Breast epithelium (tissue), 4 donors: ENCODE results near the gene VSX1. TPM values are rescaled to one million over a fixed set of nuclear protein-coding genes. Genes with fewer than 3 reads are reported as not detected.

Source experiments
- DNase-seq, 2 donors: peaks; one replicate each; pipeline ENCODE4 v3.0.0-alpha.2; 2019; ENCODE audit warnings: low spot score in 2 of 2
- H3K27ac ChIP-seq, 2 donors: fragments of 200-600 bp; sonication (generic) in 1 of 2; one replicate each; pipeline ENCODE4 v1.5.1; 2016 to 2019; ENCODE audit warnings: mild to moderate bottlenecking in 1 of 2
- H3K27me3 ChIP-seq, 2 donors: fragments of 200-600 bp; sonication (generic) in 1 of 2; one replicate each; pipeline versions ENCODE4 v1.5.1 to v1.6.0; 2017 to 2019; ENCODE audit warnings: control low read depth in 1 of 2, mild to moderate bottlenecking in 1 of 2
- H3K36me3 ChIP-seq: fragments of 200-600 bp; one replicate; pipeline ENCODE4 v1.5.1; 2019
- H3K4me1 ChIP-seq, 2 donors: fragments of 200-600 bp; sonication (generic); one replicate each; pipeline ENCODE4 v1.5.1; 2016 to 2019; ENCODE audit warnings: control low read depth in 1 of 2
- H3K4me3 ChIP-seq, 3 donors: fragments of 200-600 bp; sonication (generic); 1 replicate in 2 of 3; 2 replicates in 1 of 3; pipeline ENCODE4 v1.5.1; 2016 to 2019; ENCODE audit warnings: mild to moderate bottlenecking in 3 of 3, moderate library complexity in 2 of 3
- H3K9me3 ChIP-seq, 2 donors: fragments of 200-600 bp; sonication (generic) in 1 of 2; one replicate each; pipeline ENCODE4 v1.5.1; 2016 to 2019; ENCODE audit warnings: control low read depth in 1 of 2
- POLR2A ChIP-seq: fragments of 450-650 bp; IDR thresholded peaks from one replicate; pipeline ENCODE4 v1.6.1; 2016; ENCODE audit warnings: antibody characterized with exemption, mild to moderate bottlenecking, moderate library complexity
- POLR2AphosphoS5 ChIP-seq, 3 donors: sonication (generic); formaldehyde crosslinking; IDR thresholded peaks; one replicate each; pipeline ENCODE4 v1.6.1; 2017; ENCODE audit warnings: antibody characterized with exemption in 3 of 3
- intact Hi-C: fragments of 100-400 bp; cut with DNase I; formaldehyde crosslinking; loops from one replicate; pipeline ENCODE4 v1.15.1; 2023; ENCODE audit warnings: low total_unique reads
- total RNA-seq, 3 donors: library from RNA; depleted of rRNA; stranded (reverse); fragments of >200 nt; gene quantifications; one replicate each; pipeline ENCODE4 v1.1.0, GENCODE V29; 2016
- TF ChIP-seq, protein P1 (sequence below), 3 donors: fragments of 450-650 bp; IDR thresholded peaks; one replicate each; pipeline ENCODE4 v1.5.1; 2016 to 2017; ENCODE audit warnings: antibody characterized with exemption in 3 of 3, mild to moderate bottlenecking in 3 of 3, moderate library complexity in 3 of 3

VSX1 gene
- total RNA-seq, 3 donors from 2014 or later: 0.44 TPM; not detected in 2

DNA sequence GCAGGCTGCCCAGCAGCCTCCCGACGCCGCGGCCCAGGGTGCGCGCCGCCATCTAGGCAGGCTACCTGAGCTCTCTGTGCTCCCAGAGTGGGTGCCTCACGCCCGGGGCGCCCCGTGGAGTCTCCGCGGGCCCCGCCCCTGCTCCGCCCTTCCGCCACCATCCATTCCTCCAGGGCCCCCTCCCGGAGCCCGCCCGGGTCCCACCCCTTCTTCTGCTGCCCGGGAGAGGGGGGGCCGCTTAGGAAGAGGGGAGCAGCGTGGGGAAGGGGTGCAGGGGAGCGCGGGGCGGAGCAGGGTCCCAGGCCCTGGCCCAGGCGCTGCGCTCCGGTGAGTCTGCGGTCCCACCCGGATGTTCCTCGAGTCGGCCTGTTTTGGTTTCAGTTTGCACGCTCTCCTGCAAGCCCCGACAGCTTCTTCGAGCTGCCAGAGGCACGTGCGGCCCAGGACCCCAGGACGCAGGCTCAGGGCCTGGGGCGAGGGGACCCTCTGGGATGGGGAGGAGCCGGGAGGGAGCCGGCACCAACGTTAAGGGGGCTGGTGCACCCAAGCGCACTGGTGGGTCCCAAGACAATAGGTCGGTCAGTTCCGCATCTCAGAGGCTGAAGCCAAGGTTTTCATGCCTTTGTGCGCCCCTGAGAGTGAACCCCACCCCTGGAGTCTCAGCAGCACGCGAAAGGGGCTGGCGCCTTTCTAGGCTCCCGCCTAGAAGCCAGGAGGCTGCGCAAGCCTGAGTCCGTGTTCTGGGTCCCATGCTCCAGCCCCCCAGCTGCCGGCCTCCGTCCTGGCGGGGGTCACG, 23.7 kb downstream of the VSX1 start, which contains the start of gene ACSS1:
ACSS1 (minus strand) TSS at position 89 of the 796 bp plus-strand sequence; CDS start at position 52, 37 bp downstream.
- H3K36me3 ChIP-seq: no peaks in the 10 kb centered on the region
- intact Hi-C loops: loop anchor here (1.0 to 5.0 kb wide), 2 partner anchors 15 to 66 kb away; partner anchors contain the start of gene APMAP
- TF ChIP-seq, protein P1, sequence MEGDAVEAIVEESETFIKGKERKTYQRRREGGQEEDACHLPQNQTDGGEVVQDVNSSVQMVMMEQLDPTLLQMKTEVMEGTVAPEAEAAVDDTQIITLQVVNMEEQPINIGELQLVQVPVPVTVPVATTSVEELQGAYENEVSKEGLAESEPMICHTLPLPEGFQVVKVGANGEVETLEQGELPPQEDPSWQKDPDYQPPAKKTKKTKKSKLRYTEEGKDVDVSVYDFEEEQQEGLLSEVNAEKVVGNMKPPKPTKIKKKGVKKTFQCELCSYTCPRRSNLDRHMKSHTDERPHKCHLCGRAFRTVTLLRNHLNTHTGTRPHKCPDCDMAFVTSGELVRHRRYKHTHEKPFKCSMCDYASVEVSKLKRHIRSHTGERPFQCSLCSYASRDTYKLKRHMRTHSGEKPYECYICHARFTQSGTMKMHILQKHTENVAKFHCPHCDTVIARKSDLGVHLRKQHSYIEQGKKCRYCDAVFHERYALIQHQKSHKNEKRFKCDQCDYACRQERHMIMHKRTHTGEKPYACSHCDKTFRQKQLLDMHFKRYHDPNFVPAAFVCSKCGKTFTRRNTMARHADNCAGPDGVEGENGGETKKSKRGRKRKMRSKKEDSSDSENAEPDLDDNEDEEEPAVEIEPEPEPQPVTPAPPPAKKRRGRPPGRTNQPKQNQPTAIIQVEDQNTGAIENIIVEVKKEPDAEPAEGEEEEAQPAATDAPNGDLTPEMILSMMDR (IDR thresholded peaks at IDR 0.05): no peak
- no peak for TF ChIP-seq POLR2AphosphoS5 (IDR thresholded peaks at IDR 0.05)
- no peak for TF ChIP-seq POLR2A
- H3K4me3 ChIP-seq: peak within 1 kb of the TSS; percentile 78 to 91 (median 84)
- peaks cover 13 to 18% of the 10 kb centered on the region in 2 donors for H3K4me1 ChIP-seq
- H3K9me3 ChIP-seq: no peaks in the 10 kb centered on the region
- no peaks in the 10 kb centered on the region for H3K27me3 ChIP-seq
- peak within 1 kb of the TSS; percentile 90 to 96 for H3K27ac ChIP-seq
- peak; percentile 33 to 57 for DNase-seq

DNA sequence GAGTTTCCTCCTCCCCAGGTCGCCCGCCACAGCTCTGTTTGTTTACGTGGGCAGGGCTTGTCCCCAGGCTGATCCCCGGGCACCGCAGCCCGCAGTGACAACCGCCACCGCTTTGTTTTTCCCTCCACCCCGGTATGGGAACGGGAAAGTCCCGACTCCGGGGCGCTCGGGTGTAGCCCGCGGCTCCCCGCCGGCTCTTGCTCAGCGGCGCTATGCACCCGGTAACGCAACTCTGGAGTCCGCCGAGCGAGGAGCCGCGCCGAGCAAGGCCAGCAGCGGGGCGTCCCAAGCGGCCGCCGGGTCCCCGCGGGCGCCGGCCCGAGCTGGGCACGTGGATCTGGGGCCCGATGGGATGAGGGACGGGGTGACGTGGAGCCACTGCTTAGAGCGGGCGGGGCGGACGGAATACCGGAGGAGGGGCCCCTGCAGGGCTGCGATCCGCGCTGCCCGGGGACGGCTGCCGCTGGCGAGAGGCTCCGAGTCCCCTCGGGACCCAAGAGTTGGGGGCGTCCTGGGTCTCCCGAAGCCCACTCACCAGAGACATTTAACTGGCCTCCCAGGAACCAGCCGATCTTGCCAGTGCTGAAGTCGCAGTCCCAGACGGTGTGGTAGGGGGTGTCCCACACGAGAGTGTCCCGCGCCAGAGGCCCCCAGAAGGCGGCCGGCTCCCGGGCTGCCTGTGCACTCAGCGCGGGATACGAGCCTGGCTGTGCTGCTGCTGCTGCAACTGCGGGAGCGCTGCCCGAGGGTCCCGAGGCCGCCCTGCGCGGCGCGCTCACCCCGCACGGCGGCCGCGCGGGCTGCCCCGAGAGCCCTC, 24.5 kb downstream of the VSX1 start:
- H3K27ac ChIP-seq: peak overlapping the region; percentile 90 to 96
- H3K9me3 ChIP-seq: no peaks in the 10 kb centered on the region
- intact Hi-C loops: loop anchor here (1.0 to 5.0 kb wide), 2 partner anchors 16 to 65 kb away; partner anchors contain the start of gene APMAP
- no peaks in the 10 kb centered on the region for H3K27me3 ChIP-seq
- peak in 1 of 2 donors; percentile 59 for DNase-seq
- peak overlapping the region; percentile 78 to 91 (median 84) for H3K4me3 ChIP-seq
- peak; percentile 16 for TF ChIP-seq POLR2A
- TF ChIP-seq, protein P1 (IDR thresholded peaks at IDR 0.05): no peak
- peak in 2 of 3 donors; percentile 40 to 58 for TF ChIP-seq POLR2AphosphoS5 (IDR thresholded peaks at IDR 0.05)
- no peaks in the 10 kb centered on the region for H3K36me3 ChIP-seq
- peaks cover 16 to 21% of the 10 kb centered on the region in 2 donors for H3K4me1 ChIP-seq

DNA sequence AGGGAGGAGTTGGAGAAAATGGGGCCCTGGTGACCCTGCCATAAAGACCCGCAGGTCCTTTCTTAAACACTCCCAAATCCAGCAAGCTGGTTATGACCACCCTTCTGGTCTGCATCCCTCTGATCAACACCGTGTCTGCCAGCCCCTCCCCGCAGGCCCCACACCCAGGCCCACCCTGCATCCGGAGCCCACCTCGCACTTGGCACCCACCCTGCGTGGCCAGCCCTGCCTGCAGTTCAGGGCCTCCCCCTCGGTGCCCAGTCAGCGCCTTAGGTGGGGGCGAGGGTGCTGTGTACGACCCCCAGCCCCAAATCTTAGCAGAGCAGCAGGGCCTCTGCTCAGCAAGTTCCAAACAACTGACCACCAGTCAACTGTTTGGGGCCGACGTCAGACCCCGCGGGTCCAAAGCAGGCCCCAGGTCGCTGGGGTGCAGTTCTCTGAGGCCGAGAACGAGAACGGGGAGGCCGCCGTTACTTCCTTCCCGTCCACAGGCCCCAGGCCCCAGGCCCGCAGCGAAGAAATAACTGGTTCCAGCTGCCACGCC, 25.2 kb downstream of the VSX1 start:
- DNase-seq: no peak
- peaks cover 20 to 24% of the 10 kb centered on the region in 2 donors for H3K4me1 ChIP-seq
- H3K27me3 ChIP-seq: no peaks in the 10 kb centered on the region
- H3K4me3 ChIP-seq: peak overlapping the region; percentile 78 to 91 (median 84)
- intact Hi-C loops: loop anchor here (5.0 kb wide), 1 partner anchor 64 kb away; the partner anchor contains the start of gene APMAP
- TF ChIP-seq POLR2AphosphoS5 (IDR thresholded peaks at IDR 0.05) (no peak), POLR2A (no peak)
- TF ChIP-seq, protein P1 (IDR thresholded peaks at IDR 0.05): no peak
- H3K9me3 ChIP-seq: no peaks in the 10 kb centered on the region
- H3K27ac ChIP-seq: peak overlapping the region; percentile 90 to 96
- H3K36me3 ChIP-seq: no peaks in the 10 kb centered on the region

DNA sequence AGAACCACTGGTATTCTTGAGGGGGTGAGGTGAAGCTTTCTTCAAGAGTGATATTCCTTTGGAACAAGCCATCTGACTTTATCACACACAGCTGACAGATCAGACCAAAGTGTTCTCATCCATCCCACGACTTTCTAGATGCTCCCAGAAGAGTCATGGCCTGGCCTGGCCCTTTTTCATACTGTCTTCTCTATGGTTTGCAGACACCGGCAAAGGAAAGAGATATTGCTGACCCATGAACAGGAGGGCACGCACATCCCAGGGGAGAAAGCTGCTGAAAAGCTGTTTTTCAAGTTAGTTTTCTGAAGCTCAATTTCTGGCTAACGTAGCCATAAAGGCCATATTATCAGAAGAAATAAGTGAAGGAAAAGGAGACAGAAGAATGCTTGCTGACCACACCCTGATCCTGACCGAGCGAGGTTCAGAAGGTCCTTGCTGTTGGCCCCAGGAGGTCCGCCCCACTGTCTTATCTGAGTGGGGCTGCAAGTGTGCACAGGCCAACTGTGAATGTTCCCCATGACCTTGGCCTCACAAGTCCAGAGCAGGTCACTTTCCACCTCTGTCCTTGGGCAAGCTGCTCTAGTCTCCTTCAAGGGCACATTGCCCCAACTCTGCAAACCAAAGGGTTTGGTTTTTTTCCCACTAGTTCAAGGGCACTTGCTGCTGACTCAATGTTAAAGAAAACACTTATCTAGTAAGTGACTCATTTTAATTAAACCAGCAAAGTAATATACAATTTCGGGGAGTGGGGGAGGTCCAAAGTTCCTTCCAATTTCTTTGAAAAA, 26.0 kb downstream of the VSX1 start:
- Histone ChIP-seq H3K4me3 (peak overlapping the region in 2 of 3 donors; percentile 78 to 91), H3K4me1 (peaks cover 20 to 24% of the 10 kb centered on the region in 2 donors), H3K9me3 (no peaks in the 10 kb centered on the region), H3K27me3 (no peaks in the 10 kb centered on the region), H3K27ac (peak overlapping the region in 1 of 2 donors; percentile 96), H3K36me3 (no peaks in the 10 kb centered on the region)
- DNase-seq: peak in 1 of 2 donors; percentile 17
- TF ChIP-seq POLR2A (no peak), POLR2AphosphoS5 (IDR thresholded peaks at IDR 0.05) (no peak)
- TF ChIP-seq, protein P1 (IDR thresholded peaks at IDR 0.05): no peak
- intact Hi-C loops: loop anchor here (5.0 kb wide), 1 partner anchor 64 kb away; the partner anchor contains the start of gene APMAP
